ENCODE results near the gene NDC80.

The NDC80 gene

DNA sequence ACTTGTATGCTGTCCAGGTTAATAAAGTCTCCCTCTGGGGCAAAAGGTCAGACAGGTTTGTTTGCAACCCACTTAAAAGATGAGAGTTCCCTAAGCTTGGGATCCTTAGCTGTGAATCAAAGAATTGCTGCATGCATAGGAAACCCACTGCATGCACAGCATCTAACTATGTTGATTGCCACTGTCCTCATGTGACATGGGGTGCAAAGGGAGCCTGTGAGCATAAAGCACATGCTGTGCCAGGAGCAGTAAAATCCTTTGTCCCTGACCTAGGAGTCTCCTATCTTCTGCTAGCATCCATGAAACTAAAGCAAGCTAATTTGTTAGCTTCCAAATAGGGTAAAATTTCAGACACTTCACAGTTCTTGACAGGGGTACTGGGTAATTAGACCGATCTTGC is 13.8 kb upstream of the NDC80 start:
- DNase-seq (ENCODE audit: low read depth in 4 of 4, low spot score in 1 of 4), result no peak

GRCh38 chr18:2559249-2559648 is 12.1 kb upstream of the NDC80 start:
- DNase-seq (ENCODE audit: low read depth in 4 of 4, low spot score in 1 of 4), result no peak

- DNase-seq (ENCODE audit: low read depth in 4 of 4, low spot score in 1 of 4), result no peak
Measured at GRCh38 chr18:2564373-2564772, 7.0 kb upstream of the NDC80 start.

GRCh38 chr18:2568129-2568528 is 3.2 kb upstream of the NDC80 start:
- DNase-seq (ENCODE audit: low read depth in 4 of 4, low spot score in 1 of 4), result no peak

DNA sequence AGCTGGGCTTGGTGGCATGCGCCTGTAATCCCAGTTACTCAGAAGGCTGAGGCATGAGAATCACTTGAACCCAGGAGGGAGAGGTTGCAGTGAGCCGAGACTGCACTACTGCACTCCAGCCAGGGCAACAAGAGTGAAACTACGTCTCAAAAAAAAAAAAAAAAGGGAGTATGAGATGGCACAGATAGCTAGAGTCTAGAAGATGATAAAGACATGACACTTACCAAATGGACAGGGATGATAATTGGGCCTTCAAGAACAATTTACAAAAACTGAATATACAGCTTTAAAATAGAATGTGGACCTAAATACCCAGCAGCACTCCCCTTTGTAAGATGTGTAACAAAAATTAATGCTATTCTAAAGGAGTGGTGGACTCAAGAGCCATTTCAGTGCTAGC is 2.8 kb upstream of the NDC80 start:
- DNase-seq (ENCODE audit: low read depth in 4 of 4, low spot score in 1 of 4), result no peak

GRCh38 chr18:2569338-2570207 is 1.8 kb upstream of the NDC80 start:
- DNase-seq (ENCODE audit: low read depth in 4 of 4, low spot score in 1 of 4), result no peak

DNA sequence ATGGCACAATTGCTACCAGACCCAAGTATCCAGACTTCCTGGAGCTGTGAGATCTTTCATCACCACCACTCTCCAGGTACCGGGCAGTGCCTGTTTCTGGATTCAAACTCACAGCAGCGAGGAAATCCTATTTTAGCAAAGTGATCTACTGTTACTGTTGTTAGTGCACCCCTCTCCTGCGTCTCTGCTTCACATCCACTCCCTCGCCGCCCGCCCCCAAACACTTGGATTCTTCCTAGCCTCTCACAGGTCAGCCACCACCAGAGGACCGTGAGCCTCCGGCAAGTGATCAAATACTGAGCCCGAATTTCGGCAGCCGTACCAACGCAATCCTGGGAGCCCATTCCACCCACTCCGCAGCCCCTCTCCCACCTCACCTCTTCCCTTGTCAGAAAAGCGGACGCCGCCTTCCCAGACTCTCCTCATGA is 571 bp upstream of the NDC80 start:
- DNase-seq (ENCODE audit: low read depth in 4 of 4, low spot score in 1 of 4), result peak; percentile 6 to 32 (median 30)

GRCh38 chr18:2572171-2572569 is 813 bp downstream of the NDC80 start:
- no peak for DNase-seq (ENCODE audit: low read depth in 4 of 4, low spot score in 1 of 4)

- no peak for DNase-seq (ENCODE audit: low read depth in 4 of 4, low spot score in 1 of 4)
Measured at GRCh38 chr18:2572892-2573291, 1.5 kb downstream of the NDC80 start.

DNA sequence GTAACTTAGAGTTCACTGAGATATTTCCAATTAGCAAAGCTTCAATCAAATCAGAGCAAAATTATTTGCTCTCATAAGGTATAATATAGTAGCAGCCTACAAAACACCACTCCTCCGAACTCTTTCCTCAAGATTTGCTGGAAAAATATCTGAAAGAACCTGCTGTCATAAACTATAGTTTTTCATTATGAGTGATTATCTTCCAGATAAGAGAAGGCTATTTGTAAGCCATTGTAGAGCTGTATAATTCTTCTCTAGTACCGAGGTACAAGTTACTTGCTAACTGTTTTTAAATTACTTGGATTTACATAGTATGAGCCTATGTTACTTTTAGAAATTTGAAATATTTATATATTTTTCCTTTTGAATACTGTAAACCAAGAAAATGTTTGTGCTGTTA is 2.1 kb downstream of the NDC80 start:
- DNase-seq (ENCODE audit: low read depth in 4 of 4, low spot score in 1 of 4), result no peak

- no peak for DNase-seq (ENCODE audit: low read depth in 4 of 4, low spot score in 1 of 4)
Measured at GRCh38 chr18:2587788-2588187, 16.4 kb downstream of the NDC80 start.

DNA sequence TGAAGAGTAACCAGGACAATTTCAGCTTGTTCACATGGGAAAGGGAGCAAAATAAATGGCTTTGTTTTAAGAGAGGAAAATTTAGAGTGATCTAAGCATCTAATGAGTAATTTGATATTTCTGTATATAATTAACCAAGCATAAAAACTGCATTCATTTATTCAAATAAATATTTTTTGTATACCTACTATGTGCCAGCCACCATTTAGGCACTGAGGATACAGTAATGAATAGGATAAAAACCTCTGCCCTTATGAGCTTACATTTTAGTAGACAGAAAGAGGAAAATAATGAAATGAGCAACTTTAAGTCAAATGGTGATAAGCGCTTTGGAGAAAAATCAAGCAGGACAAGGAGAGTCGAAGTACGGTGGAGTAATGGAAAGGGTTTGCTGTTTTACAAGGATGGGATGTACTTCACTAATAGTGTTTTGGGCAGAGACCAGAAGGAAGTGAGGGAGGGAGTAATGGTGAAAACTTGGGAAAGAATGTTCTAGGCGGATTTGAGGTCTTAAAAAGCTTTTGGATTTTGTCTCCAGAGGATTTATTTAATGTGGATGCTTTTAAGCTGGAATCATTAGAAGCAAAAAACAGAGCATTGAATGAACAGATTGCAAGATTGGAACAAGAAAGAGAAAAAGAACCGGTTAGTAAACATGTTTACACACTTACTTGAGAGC is 17.4 kb downstream of the NDC80 start:
- no peak for DNase-seq (ENCODE audit: low read depth in 4 of 4, low spot score in 1 of 4)

- DNase-seq (ENCODE audit: low read depth in 4 of 4, low spot score in 1 of 4), result no peak
Measured at GRCh38 chr18:2589345-2590068, 18.1 kb downstream of the NDC80 start.

GRCh38 chr18:2590303-2590702 is 18.9 kb downstream of the NDC80 start:
- no peak for DNase-seq (ENCODE audit: low read depth in 4 of 4, low spot score in 1 of 4)

DNA sequence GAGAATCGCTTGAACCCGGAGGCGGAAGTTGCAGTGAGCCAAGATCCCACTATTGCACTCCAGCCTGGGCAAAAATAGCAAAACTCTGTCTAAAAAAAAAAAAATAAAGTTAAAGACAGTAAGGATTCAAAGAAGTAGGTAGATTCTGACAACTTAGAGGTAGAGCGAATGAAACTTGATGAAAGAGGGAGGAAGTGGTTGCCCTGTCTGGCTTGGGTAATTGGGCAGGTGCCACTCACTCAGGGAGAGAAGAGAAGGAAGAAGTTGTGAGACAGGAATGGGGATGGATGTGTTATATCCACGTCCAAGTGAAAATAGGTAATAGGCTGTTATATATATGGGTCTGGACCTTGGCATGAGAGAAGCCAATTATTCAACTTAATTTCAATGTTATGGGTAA is 26.3 kb downstream of the NDC80 start:
- DNase-seq (ENCODE audit: low read depth in 4 of 4, low spot score in 1 of 4), result no peak

DNA sequence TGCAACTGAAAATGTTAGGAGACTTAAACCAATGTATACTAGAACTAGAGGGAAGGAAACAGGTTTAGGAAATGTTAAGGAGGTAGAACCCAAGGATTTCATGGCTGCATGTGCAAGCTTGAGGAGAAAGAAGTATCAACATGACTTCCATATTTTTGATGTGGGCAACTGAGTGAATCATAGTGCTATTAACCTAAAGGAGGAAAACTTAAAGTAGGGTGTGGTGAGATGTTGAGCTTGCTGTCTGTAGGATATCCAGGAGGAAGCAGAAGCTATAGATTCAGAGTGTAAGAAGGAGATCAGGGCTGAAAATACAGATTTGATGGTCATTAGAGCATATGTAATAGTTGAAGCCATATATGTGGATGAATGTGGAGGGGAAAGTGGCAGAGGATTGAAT is 31.5 kb downstream of the NDC80 start:
- no peak for DNase-seq (ENCODE audit: low read depth in 4 of 4, low spot score in 1 of 4)

- no peak for DNase-seq (ENCODE audit: low read depth in 4 of 4, low spot score in 1 of 4)
Measured at GRCh38 chr18:2606335-2606734, 35.0 kb downstream of the NDC80 start.

- DNase-seq (ENCODE audit: low read depth in 4 of 4, low spot score in 1 of 4), result no peak
Measured at GRCh38 chr18:2609604-2610003, 38.2 kb downstream of the NDC80 start.

DNA sequence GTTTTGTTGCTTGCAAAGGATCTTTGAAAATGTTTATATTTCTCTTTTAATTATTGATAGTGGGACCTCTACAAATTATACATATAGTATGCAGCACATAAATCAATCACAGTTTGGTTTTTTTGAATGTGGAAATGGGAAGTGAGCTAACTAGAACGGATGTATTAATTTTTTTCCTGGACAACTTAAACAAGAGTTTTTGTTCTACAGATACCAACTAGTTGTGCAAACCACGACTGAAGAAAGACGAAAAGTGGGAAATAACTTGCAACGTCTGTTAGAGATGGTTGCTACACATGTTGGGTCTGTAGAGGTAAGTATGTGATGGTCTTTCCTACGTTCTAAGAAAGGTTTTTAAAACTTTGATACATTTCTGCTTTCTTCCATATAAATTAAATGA is 39.2 kb downstream of the NDC80 start:
- no peak for DNase-seq (ENCODE audit: low read depth in 4 of 4, low spot score in 1 of 4)

GRCh38 chr18:2612996-2613395 is 41.6 kb downstream of the NDC80 start:
- DNase-seq (ENCODE audit: low read depth in 4 of 4, low spot score in 1 of 4), result no peak

GRCh38 chr18:2617401-2617998 is 46.1 kb downstream of the NDC80 start:
- no peak for DNase-seq (ENCODE audit: low read depth in 4 of 4, low spot score in 1 of 4)

- DNase-seq (ENCODE audit: low read depth in 4 of 4, low spot score in 1 of 4), result no peak
Measured at GRCh38 chr18:2618009-2618408, 46.7 kb downstream of the NDC80 start.
